ENCODE data around the gene EPHA6. TPM values are rescaled to one million over a fixed set of nuclear protein-coding genes. Genes with fewer than 3 reads are reported as not detected.

Gene EPHA6
- total RNA-seq, 4 donors from 2014 or later = not detected

DNA sequence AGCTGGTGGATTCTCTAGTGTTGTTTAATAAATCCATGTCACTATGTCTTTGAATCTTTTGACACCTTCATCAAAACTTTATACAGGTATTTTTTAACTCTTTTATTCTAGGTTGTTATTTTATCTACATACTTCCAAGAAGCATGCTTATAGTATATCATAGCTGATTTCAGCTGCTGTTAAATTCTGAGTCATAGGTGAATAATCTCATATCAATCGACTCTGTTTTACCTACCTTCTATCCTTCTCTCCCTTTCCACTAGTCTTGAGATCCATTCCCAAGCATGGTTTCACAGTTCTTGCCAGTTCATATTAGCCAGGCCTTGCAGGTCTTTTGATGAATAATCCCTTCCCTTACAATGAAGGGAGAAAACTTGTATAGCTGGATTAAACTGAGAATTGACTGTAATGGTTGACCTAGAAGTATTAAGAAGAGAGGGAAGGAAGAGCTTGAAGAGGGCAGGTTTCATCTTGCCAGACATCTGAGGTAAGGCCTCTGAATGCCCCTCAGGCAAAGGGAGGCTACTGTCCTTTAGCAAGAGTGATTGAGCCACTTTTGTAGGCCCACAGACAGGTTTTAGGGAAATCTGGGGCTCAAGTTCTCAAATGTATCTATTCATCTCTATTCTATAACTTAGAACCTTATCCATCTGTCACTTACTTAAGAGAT lies 146.4 kb downstream of the EPHA6 start:
- Histone ChIP-seq H3K36me3 (no peaks in the 10 kb centered on the region), H3K9me3 (no peaks in the 10 kb centered on the region), H3K4me1 (no peaks in the 10 kb centered on the region), H3K27ac (no peak overlapping the region), H3K4me3 (no peak overlapping the region), H3K27me3 (no peaks in the 10 kb centered on the region)
- DNase-seq (no peak), ATAC-seq (no peak)
- intact Hi-C loops (cut with DNase I; ENCODE audit: low total_unique reads) (no loop called here), in situ Hi-C loops (cut with MboI; ENCODE audit: low sequenced_read_pairs in 4 of 4) (no loop called here)
- TF ChIP-seq, protein P1, sequence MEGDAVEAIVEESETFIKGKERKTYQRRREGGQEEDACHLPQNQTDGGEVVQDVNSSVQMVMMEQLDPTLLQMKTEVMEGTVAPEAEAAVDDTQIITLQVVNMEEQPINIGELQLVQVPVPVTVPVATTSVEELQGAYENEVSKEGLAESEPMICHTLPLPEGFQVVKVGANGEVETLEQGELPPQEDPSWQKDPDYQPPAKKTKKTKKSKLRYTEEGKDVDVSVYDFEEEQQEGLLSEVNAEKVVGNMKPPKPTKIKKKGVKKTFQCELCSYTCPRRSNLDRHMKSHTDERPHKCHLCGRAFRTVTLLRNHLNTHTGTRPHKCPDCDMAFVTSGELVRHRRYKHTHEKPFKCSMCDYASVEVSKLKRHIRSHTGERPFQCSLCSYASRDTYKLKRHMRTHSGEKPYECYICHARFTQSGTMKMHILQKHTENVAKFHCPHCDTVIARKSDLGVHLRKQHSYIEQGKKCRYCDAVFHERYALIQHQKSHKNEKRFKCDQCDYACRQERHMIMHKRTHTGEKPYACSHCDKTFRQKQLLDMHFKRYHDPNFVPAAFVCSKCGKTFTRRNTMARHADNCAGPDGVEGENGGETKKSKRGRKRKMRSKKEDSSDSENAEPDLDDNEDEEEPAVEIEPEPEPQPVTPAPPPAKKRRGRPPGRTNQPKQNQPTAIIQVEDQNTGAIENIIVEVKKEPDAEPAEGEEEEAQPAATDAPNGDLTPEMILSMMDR (IDR thresholded peaks at IDR 0.05 in 4 of 5, conservative IDR thresholded peaks at IDR 0.05 in 1 of 5) = no peak

DNA sequence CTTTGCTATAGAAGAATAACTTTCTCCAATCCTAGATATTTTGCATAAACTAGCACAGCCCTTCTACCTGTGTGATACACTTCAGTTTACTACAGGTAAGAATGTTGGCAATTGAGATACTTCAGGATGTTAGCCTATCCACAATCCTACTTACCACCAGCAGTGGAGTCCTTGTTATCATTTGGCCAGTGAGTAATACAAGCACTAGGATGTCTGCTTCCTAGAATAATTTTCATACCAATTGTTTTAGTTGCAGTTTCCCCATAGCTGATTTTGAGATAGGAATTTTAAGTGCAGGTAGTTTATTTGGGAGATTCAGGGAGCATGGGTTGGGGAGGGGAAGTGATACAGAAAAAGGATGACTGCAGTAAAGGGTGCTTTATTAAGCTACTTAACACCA lies 147.2 kb downstream of the EPHA6 start:
- in situ Hi-C loops (cut with MboI; ENCODE audit: low sequenced_read_pairs in 4 of 4) = no loop called here
- intact Hi-C loops (cut with DNase I; ENCODE audit: low total_unique reads) = no loop called here
- Histone ChIP-seq H3K4me1 (no peaks in the 10 kb centered on the region), H3K27ac (no peak overlapping the region), H3K9me3 (no peaks in the 10 kb centered on the region), H3K36me3 (no peaks in the 10 kb centered on the region), H3K4me3 (no peak overlapping the region), H3K27me3 (no peaks in the 10 kb centered on the region)
- DNase-seq = no peak
- TF ChIP-seq, protein P1 (IDR thresholded peaks at IDR 0.05 in 4 of 5, conservative IDR thresholded peaks at IDR 0.05 in 1 of 5) = no peak
- TF ChIP-seq POLR2A (IDR thresholded peaks at IDR 0.05) = no peak
- no peak for ATAC-seq

DNA sequence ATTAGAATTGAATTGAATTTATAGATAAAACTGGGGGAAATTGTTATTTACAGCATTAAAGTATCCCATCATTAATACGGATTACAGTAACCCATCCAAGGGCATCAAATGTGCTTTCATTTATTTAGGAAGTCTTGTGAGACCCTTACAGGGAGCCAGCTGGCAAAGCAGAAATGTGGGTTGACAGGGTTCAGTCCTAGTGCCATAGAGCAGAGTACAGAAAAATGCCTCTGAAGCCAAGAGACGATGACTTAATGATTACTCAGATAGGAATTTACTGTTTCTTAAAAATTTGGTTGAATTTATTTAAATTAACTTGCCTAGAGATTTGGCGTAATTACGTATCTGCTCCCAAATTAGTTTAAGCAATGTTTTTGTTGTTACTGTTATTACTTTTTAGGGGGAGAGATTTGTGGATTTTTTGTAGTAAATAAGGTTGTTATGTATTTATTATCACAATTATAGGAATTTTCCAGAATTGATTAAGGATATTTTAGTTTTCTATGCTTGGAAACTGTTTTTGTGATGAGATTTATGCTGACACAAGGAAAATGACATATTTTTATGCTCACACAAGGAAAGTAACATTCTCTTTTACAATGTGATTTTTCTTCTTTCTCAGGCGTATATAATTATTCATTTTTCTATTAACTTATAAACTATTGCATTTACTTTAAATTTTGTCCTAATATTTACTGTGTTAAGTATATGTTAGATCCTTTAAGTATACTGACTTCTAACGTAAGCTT lies 152.0 kb downstream of the EPHA6 start:
- no peak for TF ChIP-seq POLR2A (IDR thresholded peaks at IDR 0.05)
- TF ChIP-seq, protein P1 (IDR thresholded peaks at IDR 0.05 in 4 of 5, conservative IDR thresholded peaks at IDR 0.05 in 1 of 5) = no peak
- Histone ChIP-seq H3K4me1 (no peaks in the 10 kb centered on the region), H3K36me3 (no peaks in the 10 kb centered on the region), H3K27ac (no peak overlapping the region), H3K27me3 (no peaks in the 10 kb centered on the region), H3K4me3 (no peak overlapping the region), H3K9me3 (no peaks in the 10 kb centered on the region)
- ATAC-seq (no peak), DNase-seq (no peak)
- intact Hi-C loops (cut with DNase I; ENCODE audit: low total_unique reads) = no loop called here
- in situ Hi-C loops (cut with MboI; ENCODE audit: low sequenced_read_pairs in 4 of 4) = no loop called here

DNA sequence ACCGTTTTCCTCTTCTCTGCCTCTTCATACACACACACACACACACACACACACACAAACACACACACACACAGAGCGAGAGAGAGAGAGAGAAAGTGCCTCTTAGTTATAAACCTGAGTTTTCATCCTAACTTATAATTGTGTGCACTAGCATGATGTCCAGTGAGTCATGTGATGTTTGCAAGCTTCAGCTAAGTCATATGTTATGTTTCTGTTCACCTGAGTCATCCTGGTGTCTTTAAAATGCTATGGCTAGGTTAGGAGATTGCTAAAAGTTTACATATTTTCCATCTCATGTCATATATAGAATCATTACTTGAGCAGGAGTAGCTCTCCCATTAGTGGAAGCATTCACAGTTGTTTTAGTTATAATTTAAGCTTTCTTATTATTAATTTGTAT lies 155.8 kb downstream of the EPHA6 start:
- no peaks in the 10 kb centered on the region for H3K36me3 ChIP-seq
- no peaks in the 10 kb centered on the region for H3K9me3 ChIP-seq
- no peak overlapping the region for H3K27ac ChIP-seq
- in situ Hi-C loops (cut with MboI; ENCODE audit: low sequenced_read_pairs in 4 of 4) = no loop called here
- DNase-seq = no peak
- no peak overlapping the region for H3K4me3 ChIP-seq
- H3K27me3 ChIP-seq = no peaks in the 10 kb centered on the region
- H3K4me1 ChIP-seq = no peaks in the 10 kb centered on the region
- TF ChIP-seq, protein P1 (IDR thresholded peaks at IDR 0.05 in 4 of 5, conservative IDR thresholded peaks at IDR 0.05 in 1 of 5) = no peak
- no peak for TF ChIP-seq POLR2A (IDR thresholded peaks at IDR 0.05)
- intact Hi-C loops (cut with DNase I; ENCODE audit: low total_unique reads) = no loop called here
- no peak for ATAC-seq

All from gastrocnemius medialis (tissue), 4 donors.